Hematopoietic multipotent progenitor cell (in vitro differentiated cells): ENCODE results near the gene TLX2. TPM values are rescaled to one million over a fixed set of nuclear protein-coding genes. Genes with fewer than 3 reads are reported as not detected.

Source experiments
- DNase-seq, 3 donors: peaks; one replicate each; pipeline ENCODE4 v3.0.0-alpha.2; 2011 to 2015; ENCODE audit warnings: low read depth in 2 of 3, low spot score in 2 of 3
- total RNA-seq: library from RNA; depleted of rRNA; stranded (reverse); fragments of >200 nt; gene quantifications from one replicate; pipeline ENCODE4 v1.2.3, GENCODE V29; 2012

Gene TLX2
- total RNA-seq, 1 donor, result 0.27 TPM

GRCh38 chr2:74511104-74511989, 2.9 kb upstream of the TLX2 start:
- DNase-seq, result no peak

GRCh38 chr2:74512744-74513604, 1.3 kb upstream of the TLX2 start:
- no peak for DNase-seq

DNA sequence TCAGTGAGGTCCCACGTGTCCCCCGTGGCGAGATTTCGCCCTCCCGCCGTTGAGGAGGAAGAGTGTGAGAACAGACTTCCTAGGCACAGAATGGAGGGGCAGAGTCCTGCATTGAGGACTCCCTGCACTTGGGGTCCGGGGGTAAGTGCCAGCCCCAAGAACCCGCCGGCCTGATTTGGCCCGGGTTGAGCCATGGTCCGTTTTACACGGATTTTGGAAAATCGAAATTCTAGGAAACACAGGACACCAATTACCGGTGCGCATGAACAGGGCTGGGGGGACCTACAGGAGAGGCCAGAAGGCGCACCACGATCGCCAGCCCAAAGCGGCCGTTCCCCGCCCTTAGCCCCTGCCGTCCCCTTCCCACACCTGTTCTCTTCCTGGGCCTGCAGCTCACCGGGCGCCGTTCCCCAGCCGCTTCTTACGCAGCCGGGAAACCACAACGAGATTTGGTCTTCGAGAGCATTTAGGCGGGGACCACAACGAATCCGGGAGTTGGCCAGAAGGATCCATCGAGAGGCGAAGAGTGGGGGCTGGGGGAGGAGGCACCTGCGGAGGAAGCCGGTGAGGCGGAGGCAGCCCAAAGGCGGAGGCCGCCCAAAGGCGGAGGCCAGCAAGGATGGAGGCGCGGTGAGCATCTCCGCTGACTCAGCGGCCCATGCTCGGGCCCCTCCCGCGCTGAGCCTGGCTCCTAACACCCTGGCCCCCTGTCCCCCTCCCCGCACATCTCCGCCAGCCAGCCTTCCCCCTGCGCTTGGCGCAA, 464 bp upstream of the TLX2 start:
- no peak for DNase-seq

- DNase-seq, result no peak
Observed at GRCh38 chr2:74515271-74515980, 1.2 kb downstream of the TLX2 start.

- DNase-seq, result peak in 2 of 3 donors; percentile 62 to 75
Observed at GRCh38 chr2:74515981-74516633, 1.9 kb downstream of the TLX2 start.

DNA sequence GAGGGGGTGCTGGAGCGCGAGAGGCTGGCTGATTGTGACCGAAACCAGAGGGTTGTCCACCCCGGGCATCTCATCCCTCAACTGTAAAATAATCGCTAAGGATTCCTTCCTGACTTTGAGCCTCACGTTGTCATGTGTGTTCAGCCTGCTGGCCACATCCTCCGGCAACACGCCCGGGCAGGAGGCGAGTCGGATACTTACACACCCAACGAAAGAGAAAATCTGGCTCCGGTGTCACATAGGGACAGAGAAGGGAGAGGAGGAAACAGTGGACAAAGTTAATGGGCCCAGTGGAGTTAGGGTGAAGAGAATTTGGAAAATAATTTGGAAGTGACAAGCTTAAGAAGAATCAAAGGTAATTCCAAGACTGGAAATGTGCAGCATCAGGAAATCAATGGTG, 2.4 kb downstream of the TLX2 start:
- DNase-seq, result no peak

DNA sequence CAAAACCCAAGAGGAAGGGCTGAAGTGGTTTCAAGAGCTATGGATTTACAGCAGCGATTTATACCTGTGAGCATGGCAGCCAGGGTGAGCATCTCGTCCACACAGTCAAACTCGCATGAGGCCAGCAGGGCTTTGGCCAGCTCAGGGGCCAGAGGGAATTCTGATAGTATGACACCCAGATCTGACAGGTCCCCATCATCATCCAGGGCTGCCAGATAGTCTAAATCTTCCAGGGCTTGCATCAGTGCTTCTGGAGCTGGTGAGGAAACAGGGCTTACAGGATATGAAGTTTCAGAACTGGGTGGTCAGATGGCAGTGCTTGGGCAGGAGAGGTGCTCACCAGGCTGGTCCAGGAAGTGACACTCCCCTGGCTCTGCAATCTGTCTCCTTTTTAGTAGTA, 8.3 kb downstream of the TLX2 start:
- DNase-seq, result no peak

DNA sequence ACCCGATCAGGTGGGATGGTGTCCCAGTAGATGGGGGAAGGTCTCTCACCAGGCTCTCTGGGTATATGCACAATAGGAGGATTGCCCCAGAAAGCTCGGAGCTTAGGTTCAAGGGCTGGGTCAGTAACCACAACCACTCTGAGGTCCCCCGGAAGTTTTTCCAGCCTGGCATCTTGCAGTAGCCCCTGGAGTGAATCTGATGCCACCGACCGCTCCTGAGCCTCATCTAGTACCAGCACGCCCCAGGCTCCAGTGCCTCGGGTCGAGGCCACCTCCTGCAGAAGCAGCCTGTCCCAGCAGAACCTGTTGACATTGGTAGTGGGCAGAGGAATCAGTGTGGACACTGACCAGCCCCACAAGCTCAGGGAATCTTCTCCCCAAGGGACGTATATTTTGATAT, 9.8 kb downstream of the TLX2 start:
- DNase-seq, result no peak

DNA sequence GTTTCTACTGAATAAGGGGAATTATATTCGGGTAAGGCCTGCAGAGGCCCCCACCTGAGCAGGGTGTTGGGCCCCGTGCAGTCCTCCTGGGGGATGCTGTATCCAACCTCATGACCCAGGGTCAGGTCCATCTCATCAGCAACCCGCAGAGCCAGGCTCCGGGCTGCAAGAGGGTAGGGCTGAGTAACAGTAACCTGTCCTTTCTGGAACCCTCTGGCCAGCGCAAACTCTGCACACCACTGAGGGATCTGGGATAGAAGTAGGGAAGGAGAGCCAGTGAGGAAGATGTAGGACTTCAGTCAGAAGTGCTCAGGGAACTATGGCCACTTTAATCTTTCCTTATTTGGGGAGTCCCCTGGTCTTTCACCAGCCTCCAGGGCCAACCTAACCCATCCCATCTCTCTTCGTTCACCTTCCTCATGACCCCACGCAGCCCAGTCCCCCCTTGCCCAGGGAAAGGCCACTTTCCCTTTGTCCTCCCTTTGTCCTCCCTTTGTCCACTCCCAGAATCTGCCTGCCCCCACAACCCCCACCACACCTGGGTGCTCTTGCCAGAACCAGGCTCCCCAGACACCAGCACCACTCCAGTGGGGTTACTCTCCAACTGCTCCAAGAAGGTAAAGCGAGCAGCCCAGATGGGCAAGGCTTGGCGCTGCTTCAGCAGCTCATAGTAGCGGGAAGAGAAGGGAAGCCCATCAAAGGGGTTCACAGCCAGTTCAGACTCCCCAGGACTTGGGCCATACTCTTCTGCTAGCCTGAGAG, 10.9 kb downstream of the TLX2 start:
- no peak for DNase-seq

GRCh38 chr2:74525717-74526648, 11.7 kb downstream of the TLX2 start, which contains the start of gene DQX1:
TSS of gene DQX1 (minus strand) at chr2:74526231. CDS start at chr2:74525729, 502 bp downstream.
- peak in 1 of 3 donors; percentile 62 for DNase-seq

- no peak for DNase-seq
Observed at GRCh38 chr2:74526649-74527230, 12.5 kb downstream of the TLX2 start.

DNA sequence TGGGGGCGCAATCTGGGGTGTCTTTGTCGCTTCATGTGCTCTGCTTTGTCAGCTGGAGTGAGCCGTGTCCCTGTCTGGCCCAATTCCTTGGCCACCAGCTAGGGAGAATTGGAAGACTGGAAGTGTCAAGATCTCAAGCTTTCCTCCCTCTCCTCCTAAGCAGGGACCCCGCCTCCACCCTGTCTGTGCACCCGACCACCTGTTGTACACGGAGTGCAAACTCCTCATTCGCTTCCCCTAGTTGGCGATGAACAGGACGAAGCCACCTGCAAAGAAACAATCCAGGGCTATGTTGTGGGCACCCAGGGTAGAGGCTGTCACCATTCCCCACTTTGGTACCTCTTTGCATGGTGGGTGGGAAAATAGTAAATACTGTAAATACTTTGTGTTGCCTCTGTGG, 13.5 kb downstream of the TLX2 start:
- no peak for DNase-seq

- DNase-seq, result no peak
Observed at GRCh38 chr2:74528600-74529356, 14.5 kb downstream of the TLX2 start.

DNA sequence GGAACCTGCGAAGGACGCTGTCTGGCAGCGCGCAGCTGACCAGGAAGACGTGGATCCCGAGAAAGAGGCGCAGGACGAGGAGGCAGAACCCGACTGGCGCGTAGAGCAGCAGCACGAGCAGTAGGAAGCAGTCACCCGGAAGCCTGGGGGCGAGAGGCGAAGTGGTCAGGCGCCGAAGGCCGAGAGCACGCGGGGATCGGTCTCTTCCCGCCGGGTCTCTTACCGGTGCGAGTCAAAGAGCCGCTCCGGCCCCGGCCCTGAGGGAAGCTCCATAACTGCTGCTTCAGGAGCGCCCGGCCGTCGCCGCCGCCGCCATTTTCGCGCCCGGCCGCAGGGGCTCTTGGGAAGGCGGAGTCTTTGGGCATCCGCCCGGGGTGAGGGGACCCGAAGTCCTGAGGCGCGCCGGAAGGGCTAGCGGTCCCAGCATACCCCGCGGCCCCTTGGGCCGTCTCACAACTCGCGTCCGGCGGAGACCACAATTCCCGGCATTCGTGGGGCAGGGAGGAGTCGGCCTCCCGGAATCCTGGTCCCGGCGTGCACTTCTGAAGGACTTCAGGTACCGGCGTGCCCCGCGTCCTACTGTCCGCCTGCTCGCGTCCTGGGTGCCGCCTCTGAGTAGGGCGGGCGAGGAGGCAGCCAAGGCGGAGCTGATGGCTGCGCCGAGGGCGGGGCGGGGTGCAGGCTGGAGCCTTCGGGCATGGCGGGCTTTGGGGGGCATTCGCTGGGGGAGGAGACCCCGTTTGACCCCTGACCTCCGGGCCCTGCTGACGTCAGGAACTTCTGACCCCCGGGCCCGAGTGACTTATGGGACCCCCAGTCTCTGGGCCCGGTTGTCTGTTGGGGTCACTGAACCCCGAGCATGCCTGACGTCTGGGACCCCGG, 15.3 kb downstream of the TLX2 start, which contains the start of the genes AUP1 and HTRA2:
TSS of gene AUP1 (minus strand) at position 350 of the 882 bp plus-strand sequence. CDS start at position 273, 77 bp downstream.
TSS of gene HTRA2 (plus strand) at position 577 of the 882 bp plus-strand sequence. CDS start at position 651, 74 bp downstream.
- peak; percentile 72 to 86 (median 82) for DNase-seq
